GM21576 (cell line): ENCODE measurements around the gene BTC.
"Not testable (repeated sequence)": the region's sequence is repeated elsewhere in the genome, so short reads cannot be mapped to it uniquely, and the experiment has no call there.

Experiments used
- ATAC-seq: cut with Tn5 transposase; IDR thresholded peaks from one replicate; pipeline ENCODE4 v1.9.1; 2021; ENCODE audit warnings: mild to moderate bottlenecking, moderate library complexity; ENCODE audit not compliant: unreplicated experiment

Gene BTC

GRCh38 chr4:74794382-74795010 lies at the start of gene BTC:
Gene BTC, minus strand, starts transcription at chr4:74794523. Its CDS starts 198 bp downstream, at chr4:74794325.
- no peak for ATAC-seq

GRCh38 chr4:74840936-74841509 lies 46.7 kb upstream of the BTC start:
- no peak for ATAC-seq

GRCh38 chr4:74838746-74839370 lies 44.5 kb upstream of the BTC start:
- ATAC-seq = no peak

GRCh38 chr4:74830928-74831327 lies 36.6 kb upstream of the BTC start:
- ATAC-seq = no peak

- no peak for ATAC-seq
Observed at GRCh38 chr4:74823194-74823593, 28.9 kb upstream of the BTC start.

GRCh38 chr4:74822603-74823002 lies 28.3 kb upstream of the BTC start:
- no peak for ATAC-seq

- ATAC-seq = no peak
Observed at GRCh38 chr4:74821541-74821940, 27.2 kb upstream of the BTC start.

DNA sequence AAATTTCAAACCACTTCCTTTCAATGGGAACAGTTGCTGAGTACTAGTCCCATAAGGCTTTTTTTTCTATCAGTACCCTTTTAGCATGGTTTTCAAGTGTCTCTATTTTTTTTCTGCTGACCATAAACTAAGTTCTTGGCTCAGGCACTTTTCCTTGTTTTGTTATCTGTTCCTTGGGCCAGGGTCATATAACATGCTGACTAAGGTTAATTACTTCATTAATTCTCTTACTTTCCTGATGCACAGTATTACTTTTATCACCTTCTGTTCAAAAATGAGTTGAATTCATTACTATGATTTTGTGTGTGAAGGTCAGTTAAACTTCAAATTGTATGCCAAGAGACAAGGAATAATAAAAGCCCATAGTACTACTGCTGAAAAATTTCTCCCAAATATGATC lies 19.7 kb upstream of the BTC start:
- no peak for ATAC-seq

DNA sequence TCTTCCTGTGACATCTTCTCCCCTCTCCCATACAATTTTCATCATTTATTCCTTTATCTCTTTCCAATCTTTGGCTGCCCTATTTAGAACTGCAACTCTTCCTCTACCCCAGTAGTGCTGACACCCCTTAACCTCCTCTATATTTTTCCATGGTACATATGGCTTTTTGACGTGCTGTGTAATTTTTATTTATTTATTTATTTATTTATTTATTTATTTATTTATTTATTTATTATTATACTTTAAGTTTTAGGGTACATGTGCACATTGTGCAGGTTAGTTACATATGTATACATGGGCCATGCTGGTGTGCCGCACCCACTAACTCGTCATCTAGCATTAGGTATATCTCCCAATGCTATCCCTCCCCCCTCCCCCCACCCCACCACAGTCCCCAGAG lies 17.7 kb upstream of the BTC start:
- not testable (repeated sequence) for ATAC-seq

DNA sequence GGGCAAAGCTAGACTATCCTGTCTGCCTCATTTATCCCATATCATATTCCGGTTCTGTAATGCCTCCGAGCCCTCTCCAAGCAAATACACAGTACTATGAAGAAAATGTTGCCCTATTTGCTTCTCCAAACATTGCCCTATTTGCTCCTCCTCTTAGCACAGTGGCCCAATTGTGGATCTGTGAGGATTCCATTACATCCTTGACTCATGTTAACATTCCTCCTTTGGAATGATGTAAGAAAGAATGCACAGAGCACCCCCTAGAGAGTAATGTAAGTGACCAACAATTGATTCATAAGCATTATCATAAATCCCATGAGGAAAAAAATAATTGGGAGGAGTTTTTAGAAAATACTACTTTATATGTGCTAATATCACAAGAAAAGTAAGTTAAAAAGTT lies 11.3 kb upstream of the BTC start:
- ATAC-seq = no peak

DNA sequence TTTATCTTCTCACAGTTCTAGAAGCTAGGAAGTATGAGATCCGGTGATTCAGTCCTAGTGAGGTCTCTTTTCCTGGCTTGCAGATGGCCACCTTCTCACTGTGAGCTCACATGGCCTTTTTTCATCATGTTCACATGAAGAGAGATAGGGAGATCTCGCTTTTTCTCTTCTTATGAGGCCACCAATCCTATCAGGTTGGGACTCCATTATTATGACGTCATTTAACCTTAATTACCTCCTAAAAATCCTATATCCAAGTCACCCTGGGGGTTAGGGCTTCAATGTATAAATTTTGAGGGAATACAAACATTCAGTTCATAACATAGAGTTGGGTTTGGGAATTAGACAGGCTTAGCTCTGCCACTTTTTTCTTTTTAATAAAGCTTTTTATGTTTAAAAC lies 6.0 kb upstream of the BTC start:
- no peak for ATAC-seq

DNA sequence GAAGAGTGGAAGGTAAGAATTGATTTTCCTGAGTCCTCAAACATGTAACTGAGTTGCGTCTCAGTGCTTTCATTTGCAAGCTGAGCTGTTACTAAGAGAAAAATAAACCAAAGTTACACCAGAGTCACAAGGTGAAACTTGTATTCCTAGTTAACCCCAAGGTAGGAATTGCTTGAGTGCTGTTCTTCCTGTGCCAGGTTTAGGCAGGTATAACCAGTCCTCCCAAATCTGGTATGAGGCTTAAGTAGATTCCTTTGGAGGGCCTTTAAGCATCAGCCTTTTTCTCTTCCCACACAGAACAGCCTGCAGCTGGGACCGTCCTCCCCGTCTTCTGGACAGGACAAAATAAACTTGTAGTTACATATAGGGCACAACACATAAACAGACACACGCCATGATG lies 2.3 kb upstream of the BTC start:
- ATAC-seq = no peak

DNA sequence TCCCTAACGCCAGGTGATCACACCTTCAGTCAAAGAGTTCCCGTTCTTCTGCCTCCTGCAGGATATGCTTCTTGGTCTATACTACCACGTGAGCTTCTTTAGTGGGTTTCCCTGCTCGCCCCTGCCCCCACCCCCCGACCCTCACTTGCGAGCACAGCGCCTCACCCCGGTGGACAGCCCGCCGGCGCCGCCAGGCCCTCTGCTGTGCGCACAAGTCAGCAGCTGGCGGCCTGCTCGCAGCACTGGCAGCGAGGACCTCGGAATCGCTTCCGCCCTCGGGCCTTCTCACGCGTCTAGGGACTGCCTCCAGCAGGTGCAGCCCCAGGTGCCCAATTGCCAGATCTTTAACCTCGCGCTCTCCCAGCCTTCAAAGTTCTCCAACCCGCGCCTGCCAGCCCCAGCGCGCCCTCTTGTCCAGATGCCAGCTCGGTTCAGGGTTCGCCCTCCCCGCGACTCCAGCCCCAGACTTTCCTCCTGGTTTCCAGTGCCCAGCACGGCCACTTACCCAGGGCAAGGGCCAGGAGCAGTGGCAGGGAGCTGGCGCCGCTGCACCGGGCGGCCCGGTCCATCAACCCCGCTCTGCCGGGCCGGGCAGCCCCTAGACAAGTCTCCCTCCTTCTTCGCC lies 454 bp downstream of the BTC start:
- ATAC-seq = no peak

- ATAC-seq = no peak
Observed at GRCh38 chr4:74790652-74791051, 3.7 kb downstream of the BTC start.

DNA sequence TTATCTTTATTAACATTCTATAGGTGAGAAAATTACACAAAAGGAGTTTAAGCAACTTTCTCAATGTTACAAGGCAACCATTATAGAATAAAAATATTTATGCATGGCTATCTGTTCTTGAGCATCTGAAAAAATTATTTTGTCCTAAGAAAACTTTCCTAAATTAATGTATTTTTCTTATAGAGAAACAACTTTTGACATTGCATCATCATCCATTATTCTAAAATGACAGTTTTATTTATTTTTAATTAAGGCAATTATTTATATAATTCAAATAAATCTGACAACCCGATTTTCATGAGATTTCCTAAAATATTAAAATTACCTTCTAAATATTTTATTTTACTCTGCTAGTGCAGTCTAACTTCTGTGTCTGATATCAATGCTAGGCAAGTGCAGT lies 4.8 kb downstream of the BTC start:
- ATAC-seq = no peak

- no peak for ATAC-seq
Observed at GRCh38 chr4:74777531-74777930, 16.8 kb downstream of the BTC start.

DNA sequence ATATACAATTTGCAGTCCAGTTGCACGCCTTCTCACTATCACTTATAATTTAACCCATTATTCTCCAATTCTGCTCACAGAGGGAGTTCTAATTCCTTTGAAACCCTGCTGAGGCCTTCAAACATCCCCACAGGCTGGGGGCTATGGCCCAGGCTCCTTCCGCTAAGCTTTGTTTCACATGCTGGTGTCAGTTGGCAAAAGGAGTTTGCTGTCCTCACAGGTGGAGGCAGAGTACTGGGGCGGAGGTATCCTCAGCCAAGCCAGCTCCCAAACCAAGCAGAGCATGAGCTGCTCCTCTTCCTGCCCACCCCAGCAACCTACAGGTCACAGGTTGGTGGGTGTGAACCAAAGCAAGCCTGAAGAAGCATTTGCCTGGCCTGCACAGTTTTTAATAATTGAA lies 21.5 kb downstream of the BTC start:
- no peak for ATAC-seq

DNA sequence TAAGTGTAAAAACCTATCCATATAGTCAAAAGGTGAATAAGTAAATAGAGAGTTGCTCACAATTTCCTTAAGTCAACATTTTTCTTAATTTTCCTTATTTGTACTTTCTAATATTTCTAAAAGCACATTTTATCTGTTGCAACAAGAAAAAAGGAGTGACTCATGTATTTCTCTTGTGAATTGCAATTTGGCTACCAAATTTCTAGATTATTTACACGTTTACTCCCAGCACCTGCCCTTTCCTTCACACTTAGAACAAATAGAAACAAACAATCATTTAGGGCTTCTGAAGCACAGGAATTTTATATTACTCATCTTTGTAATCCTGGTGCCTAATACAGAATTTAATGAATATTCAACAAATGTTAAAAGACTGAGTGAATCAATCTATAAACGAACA lies 22.2 kb downstream of the BTC start:
- no peak for ATAC-seq

- ATAC-seq = no peak
Observed at GRCh38 chr4:74770226-74770910, 24.0 kb downstream of the BTC start.

DNA sequence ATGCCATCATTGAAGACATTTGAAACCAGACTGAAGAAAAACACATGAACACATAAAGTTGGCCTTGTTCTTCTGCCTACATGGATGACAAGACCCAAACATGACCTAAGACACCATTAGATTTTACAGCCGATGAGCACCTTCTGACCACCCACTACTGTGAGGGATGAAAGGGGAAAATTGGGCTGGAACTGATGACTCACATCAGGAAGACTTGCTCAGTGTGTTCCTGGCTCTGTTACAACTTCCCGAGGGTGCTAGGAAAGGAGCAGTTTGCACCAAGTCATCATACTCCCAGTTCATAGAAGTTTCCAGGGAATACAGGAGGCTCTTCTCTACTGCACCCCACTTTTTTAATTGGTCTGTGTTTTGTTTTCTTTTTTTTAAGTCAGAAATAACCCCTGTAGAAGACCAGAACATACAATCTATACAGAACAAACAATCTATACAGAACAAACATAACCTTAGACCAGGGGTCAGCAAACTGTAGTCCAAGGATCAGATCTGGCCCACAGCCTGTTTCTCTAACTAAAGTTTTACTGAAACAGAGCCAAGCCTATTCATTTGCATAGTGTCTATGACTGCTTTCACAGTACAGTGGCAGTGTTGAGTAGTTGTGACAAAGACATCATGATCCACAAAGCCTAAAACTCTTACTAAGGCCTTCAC lies 25.3 kb downstream of the BTC start:
- ATAC-seq = no peak

- ATAC-seq = no peak
Observed at GRCh38 chr4:74764119-74764518, 30.2 kb downstream of the BTC start.
